Measurements from ENCODE around the gene TBXAS1.

The TBXAS1 gene

DNA sequence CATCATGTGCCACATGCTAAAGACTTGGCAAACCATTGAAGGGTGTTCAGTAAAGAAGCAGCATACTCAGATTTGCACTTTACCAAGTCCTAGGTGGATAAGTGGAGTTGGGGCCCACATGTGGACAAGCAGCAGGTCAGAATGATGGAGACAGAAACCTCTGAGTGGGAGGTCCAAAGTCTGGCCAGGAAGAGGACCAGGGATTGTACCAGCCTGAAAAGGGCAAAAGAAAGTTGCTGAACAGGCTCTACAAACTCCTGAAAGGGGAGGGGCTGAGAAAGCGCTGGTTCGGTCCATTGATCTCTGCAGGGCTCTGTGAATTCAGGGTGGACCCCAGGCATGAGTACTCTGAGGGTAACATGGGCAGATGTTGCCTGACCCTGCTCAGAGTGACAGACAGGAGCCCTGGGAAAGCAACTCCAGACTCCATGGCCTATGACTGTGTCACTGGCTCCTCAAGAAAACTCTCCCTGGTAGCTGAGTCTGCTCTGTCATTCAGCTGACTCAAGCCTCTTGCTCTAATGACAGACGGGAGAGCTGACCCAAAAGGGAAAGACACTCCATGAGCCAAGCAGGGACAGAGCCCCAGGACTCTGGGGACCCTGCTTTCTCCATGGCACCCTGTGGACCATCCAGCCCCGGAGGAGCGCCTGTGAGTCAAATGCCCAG is 68.5 kb downstream of the TBXAS1 start:
- no peak for DNase-seq (ENCODE audit: extremely low read depth, low read depth)
- TF ChIP-seq, protein P1, sequence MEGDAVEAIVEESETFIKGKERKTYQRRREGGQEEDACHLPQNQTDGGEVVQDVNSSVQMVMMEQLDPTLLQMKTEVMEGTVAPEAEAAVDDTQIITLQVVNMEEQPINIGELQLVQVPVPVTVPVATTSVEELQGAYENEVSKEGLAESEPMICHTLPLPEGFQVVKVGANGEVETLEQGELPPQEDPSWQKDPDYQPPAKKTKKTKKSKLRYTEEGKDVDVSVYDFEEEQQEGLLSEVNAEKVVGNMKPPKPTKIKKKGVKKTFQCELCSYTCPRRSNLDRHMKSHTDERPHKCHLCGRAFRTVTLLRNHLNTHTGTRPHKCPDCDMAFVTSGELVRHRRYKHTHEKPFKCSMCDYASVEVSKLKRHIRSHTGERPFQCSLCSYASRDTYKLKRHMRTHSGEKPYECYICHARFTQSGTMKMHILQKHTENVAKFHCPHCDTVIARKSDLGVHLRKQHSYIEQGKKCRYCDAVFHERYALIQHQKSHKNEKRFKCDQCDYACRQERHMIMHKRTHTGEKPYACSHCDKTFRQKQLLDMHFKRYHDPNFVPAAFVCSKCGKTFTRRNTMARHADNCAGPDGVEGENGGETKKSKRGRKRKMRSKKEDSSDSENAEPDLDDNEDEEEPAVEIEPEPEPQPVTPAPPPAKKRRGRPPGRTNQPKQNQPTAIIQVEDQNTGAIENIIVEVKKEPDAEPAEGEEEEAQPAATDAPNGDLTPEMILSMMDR (IDR thresholded peaks at IDR 0.05; ENCODE audit: low read depth, low read length) = no peak

DNA sequence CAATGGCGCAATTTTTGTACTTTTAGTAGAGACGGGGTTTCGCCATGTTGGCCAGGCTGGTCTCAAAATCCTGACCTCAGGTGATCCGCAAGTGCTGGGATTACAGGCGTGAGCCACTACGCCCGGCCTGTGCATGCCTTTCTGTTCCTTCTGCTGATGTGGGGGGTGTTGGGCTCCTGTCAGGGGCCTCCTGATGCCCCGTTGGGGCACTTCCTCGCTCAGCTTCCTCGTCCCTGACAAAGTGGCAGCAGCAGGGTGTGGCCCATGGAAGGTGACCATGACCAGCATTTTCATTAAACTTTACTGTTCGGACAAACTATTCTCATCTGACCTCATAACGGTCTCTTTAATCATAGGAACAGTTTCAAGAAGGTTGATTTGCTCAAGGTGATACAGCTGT is 69.4 kb downstream of the TBXAS1 start:
- TF ChIP-seq, protein P1 (IDR thresholded peaks at IDR 0.05; ENCODE audit: low read depth, low read length) = no peak
- DNase-seq (ENCODE audit: extremely low read depth, low read depth) = no peak

DNA sequence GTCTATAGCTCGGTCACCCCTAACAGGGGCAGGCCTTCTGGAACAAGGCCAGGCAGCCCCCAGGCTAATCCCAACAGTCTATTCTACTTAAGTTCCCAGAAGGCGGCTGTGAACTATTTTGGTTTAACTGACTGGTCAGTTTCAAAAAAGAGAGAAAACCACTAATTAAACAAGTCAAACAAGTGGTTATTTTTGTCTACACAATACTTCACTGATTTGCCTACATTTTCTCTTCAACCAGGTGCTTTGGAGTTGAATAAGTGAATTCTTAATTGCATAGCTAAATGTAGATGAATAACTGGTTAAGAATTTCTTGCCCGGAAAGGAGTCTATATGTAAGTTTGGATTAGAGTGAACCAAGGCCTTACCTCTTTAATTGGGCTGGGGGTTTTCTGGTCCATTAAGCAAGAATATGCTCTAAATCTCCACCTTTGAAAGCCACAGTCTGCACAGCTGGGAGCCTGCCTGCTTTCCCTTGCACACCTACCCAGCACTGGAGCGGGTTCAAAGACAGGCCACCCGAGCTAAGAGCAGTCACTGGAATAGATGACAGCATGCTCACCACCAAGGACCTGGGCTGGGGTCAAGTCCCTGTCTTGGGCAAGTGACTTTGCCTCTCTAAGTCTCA is 70.4 kb downstream of the TBXAS1 start:
- DNase-seq (ENCODE audit: extremely low read depth, low read depth) = no peak
- TF ChIP-seq, protein P1 (IDR thresholded peaks at IDR 0.05; ENCODE audit: low read depth, low read length) = no peak

DNA sequence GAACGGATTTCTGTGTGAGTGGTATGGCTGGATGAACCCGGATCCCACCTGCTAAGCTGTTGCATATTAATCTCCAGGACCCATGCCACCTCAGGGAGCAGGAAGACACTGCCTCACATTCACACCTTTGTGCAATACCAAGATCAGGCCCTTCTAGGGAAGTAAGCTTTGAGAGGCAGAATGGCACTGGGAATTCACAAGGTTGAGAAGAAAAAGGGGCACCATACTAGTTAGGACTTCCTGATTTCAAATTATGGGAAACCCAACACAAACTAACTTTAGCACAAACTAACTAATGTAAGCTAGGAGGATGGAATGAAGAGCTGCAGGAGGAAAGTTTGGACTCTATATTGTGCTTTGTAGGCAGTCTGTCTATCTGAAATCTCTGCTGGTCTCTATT is 71.3 kb downstream of the TBXAS1 start:
- TF ChIP-seq, protein P1 (IDR thresholded peaks at IDR 0.05; ENCODE audit: low read depth, low read length) = no peak
- DNase-seq (ENCODE audit: extremely low read depth, low read depth) = no peak

DNA sequence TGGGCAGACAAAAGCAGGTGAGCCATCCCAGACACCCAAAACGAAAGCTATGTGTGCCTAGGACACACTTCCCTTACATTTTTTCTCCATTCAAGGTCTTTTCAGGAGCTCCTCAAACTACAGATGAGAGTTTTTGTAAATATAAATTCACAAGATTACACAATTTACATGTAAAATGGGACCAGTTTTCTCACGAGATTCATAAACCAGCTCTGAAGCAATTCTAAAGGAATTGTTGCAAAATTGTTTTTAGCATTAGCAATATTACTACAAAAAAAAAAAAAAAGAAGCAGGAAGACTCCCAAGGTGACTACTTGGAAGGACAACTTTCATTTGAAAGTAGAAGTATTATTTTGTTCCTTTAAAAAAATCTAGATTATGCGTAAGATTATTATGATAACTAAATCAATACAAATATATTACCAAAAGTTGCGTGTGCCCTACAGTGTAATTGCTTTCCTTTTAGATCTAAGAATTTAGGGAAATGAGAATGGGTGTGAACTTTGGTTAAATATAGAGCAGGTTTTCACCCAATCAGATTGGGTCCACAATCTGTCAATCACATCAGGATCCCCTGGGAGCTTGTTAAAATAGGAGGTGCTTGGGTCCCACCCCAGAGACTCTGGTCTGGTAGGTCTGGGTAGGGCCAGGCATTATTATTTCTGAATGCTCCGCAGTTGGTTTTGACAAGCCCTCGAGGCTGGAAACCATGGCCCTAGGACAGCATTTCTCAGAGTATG is 72.2 kb downstream of the TBXAS1 start:
- TF ChIP-seq, protein P1 (IDR thresholded peaks at IDR 0.05; ENCODE audit: low read depth, low read length) = no peak
- no peak for DNase-seq (ENCODE audit: extremely low read depth, low read depth)

DNA sequence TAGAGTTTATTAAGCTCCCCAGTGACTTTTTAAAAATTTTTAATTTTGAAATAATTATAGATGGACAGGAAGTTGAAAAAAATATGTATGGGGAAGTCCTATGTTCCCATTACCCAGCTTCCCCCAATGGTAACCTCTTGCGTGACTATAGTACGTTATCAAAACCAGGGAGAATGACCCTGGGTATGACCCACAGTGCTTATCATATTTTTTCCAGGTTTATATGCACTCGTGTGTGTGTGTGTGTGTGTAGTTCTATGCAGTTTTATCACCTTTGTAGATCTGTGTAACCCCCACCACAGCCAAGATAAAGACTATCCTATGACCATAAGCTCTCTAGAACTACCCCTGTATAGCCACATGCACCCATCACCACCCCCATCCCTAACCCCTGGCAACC is 72.8 kb downstream of the TBXAS1 start:
- TF ChIP-seq, protein P1 (IDR thresholded peaks at IDR 0.05; ENCODE audit: low read depth, low read length) = no peak

More for the DNA sequence above, 72.8 kb downstream of the TBXAS1 start:
- DNase-seq (ENCODE audit: extremely low read depth, low read depth) = no peak
